Measurements from ENCODE around the gene ATXN2L.

The ATXN2L gene

GRCh38 chr16:28823291-28823872 lies 583 bp downstream of the ATXN2L start:
- no peak for DNase-seq (ENCODE audit: low spot score)
- TF ChIP-seq CTCF (IDR thresholded peaks at IDR 0.05; ENCODE audit: borderline replicate concordance, control extremely low read depth, extremely low read depth, insufficient read depth, missing control alignments): no peak
- in situ Hi-C loops (cut with MboI; ENCODE audit: low sequenced_read_pairs, unreplicated experiment): no loop called here

- no peak for TF ChIP-seq CTCF (IDR thresholded peaks at IDR 0.05; ENCODE audit: borderline replicate concordance, control extremely low read depth, extremely low read depth, insufficient read depth, missing control alignments)
- in situ Hi-C loops (cut with MboI; ENCODE audit: low sequenced_read_pairs, unreplicated experiment): no loop called here
- peak; percentile 96 for DNase-seq (ENCODE audit: low spot score)
These were observed 1.3 kb downstream of the ATXN2L start for GRCh38 chr16:28823873-28824716.

GRCh38 chr16:28824717-28824973 lies 1.8 kb downstream of the ATXN2L start:
- no peak for TF ChIP-seq CTCF (IDR thresholded peaks at IDR 0.05; ENCODE audit: borderline replicate concordance, control extremely low read depth, extremely low read depth, insufficient read depth, missing control alignments)
- in situ Hi-C loops (cut with MboI; ENCODE audit: low sequenced_read_pairs, unreplicated experiment): no loop called here
- DNase-seq (ENCODE audit: low spot score): no peak

- no peak for TF ChIP-seq CTCF (IDR thresholded peaks at IDR 0.05; ENCODE audit: borderline replicate concordance, control extremely low read depth, extremely low read depth, insufficient read depth, missing control alignments)
- in situ Hi-C loops (cut with MboI; ENCODE audit: low sequenced_read_pairs, unreplicated experiment): no loop called here
- DNase-seq (ENCODE audit: low spot score): no peak
These were observed 3.3 kb downstream of the ATXN2L start for GRCh38 chr16:28826141-28826540.

GRCh38 chr16:28829747-28830146 lies 6.9 kb downstream of the ATXN2L start:
- no peak for TF ChIP-seq CTCF (IDR thresholded peaks at IDR 0.05; ENCODE audit: borderline replicate concordance, control extremely low read depth, extremely low read depth, insufficient read depth, missing control alignments)
- DNase-seq (ENCODE audit: low spot score): no peak
- in situ Hi-C loops (cut with MboI; ENCODE audit: low sequenced_read_pairs, unreplicated experiment): no loop called here

GRCh38 chr16:28830531-28830930 lies 7.7 kb downstream of the ATXN2L start:
- no peak for DNase-seq (ENCODE audit: low spot score)
- in situ Hi-C loops (cut with MboI; ENCODE audit: low sequenced_read_pairs, unreplicated experiment): no loop called here
- TF ChIP-seq CTCF (IDR thresholded peaks at IDR 0.05; ENCODE audit: borderline replicate concordance, control extremely low read depth, extremely low read depth, insufficient read depth, missing control alignments): no peak
